Heart left ventricle (tissue), 16 donors: ENCODE measurements around the gene NINJ1. TPM values are rescaled to one million over a fixed set of nuclear protein-coding genes. Genes with fewer than 3 reads are reported as not detected.

Experiments
- ATAC-seq, 4 donors: fragments of 200-7000 bp; cut with Tn5 transposase; one replicate each; pipeline ENCODE4 v1.9.1; 2020 to 2022; ENCODE audit warnings: moderate library complexity in 4 of 4, mild to moderate bottlenecking in 3 of 4, moderate number of reproducible peaks in 1 of 4
- DNase-seq, 5 donors: peaks; one replicate each; pipeline ENCODE4 v3.0.0-alpha.2; 2020
- H3K27ac ChIP-seq, 12 donors: fragments of 200-600 bp; sonication (generic) in 4 of 12; one replicate each; pipeline versions ENCODE4 v1.5.0 to v1.8.0; 2016 to 2022; ENCODE audit warnings: mild to moderate bottlenecking in 2 of 12
- H3K27me3 ChIP-seq, 9 donors: fragments of 200-600 bp; sonication (generic) in 2 of 9; one replicate each; pipeline versions ENCODE4 v1.5.1 to v1.8.0; 2016 to 2022; ENCODE audit warnings: mild to moderate bottlenecking in 3 of 9
- H3K36me3 ChIP-seq, 9 donors: fragments of 200-600 bp; sonication (generic) in 2 of 9; one replicate each; pipeline versions ENCODE4 v1.5.0 to v1.8.0; 2018 to 2022; ENCODE audit warnings: mild to moderate bottlenecking in 2 of 9
- H3K4me1 ChIP-seq, 12 donors: fragments of 200-600 bp; sonication (generic) in 4 of 12; one replicate each; pipeline versions ENCODE4 v1.5.0 to v1.8.0; 2016 to 2022; ENCODE audit warnings: mild to moderate bottlenecking in 3 of 12
- H3K4me3 ChIP-seq, 12 donors: fragments of 200-600 bp; sonication (generic) in 4 of 12; one replicate each; pipeline versions ENCODE4 v1.5.0 to v1.8.0; 2017 to 2022; ENCODE audit warnings: mild to moderate bottlenecking in 9 of 12, moderate library complexity in 4 of 12
- H3K9me3 ChIP-seq, 12 donors: fragments of 200-600 bp; sonication (generic) in 4 of 12; one replicate each; pipeline versions ENCODE4 v1.5.0 to v1.8.0; 2016 to 2022; ENCODE audit warnings: mild to moderate bottlenecking in 1 of 12
- POLR2A ChIP-seq, 2 donors: fragments of 450-650 bp; IDR thresholded peaks; one replicate each; pipeline ENCODE4 v1.6.1; 2017; ENCODE audit warnings: antibody characterized with exemption in 2 of 2, mild to moderate bottlenecking in 2 of 2, moderate library complexity in 2 of 2
- WGBS, 4 donors: extraction: QIAGEN DNeasy Blood & Tissue Kit in 2 of 4; methylation state at CpG; one replicate each; pipeline versions ENCODE4 v1.1.5 to v1.1.7; 2013 to 2018; 5-methylcytosine and 5-hydroxymethylcytosine counted together
- intact Hi-C, 10 donors: fragments of 100-400 bp; cut with DNase I; formaldehyde crosslinking; loops; one replicate each; pipeline versions ENCODE4 v1.11.1 to v1.14.2; 2022
- polyA plus RNA-seq, 2 donors: library from polyadenylated mRNA; stranded (reverse); fragments of 200-250 nt; gene quantifications; one replicate each; pipeline ENCODE4 v1.2.3, GENCODE V29; 2013
- total RNA-seq, 9 donors: library from RNA; depleted of rRNA in 2 of 9; stranded (reverse); fragments of >200 nt in 2 of 9; fragmentation: NEBNext Ultra II Directional in 3 of 9; extraction: Animal tissue kit (Norgen Biotek cat#: 25700) in 3 of 9; gene quantifications; one replicate each; pipeline versions ENCODE4 v1.1.0 to v1.2.4, GENCODE V29; 2016 to 2023
- TF ChIP-seq, protein P1 (sequence below), 12 donors: fragments of 200-600 bp; sonication (generic) in 4 of 12; IDR thresholded peaks; one replicate each; pipeline versions ENCODE4 v1.5.0 to v1.8.0; 2018 to 2022; ENCODE audit warnings: antibody characterized with exemption in 12 of 12, mild to moderate bottlenecking in 5 of 12
- donor health status: ischemic (EF 13 %, LVEDD 7.1; RV severe dilation, severe dysfunction).
- donor health status: healthy with polysubstance abuse.
- donor health status: DM: no; HTN: yes; CAD: no.
- donor health status: DM: no; HTN: no; CAD: no.
- donor health status: ischemic (EF 25% LVEDD 6.9; RV normal size, moderate dysfunction).
- donor health status: ischemic (EF 25% LVEDD 5.7; RV mildly dilated, moderate dysfunction).
- donor health status: healthy.
- donor health status: DM: yes; HTN: yes; CAD: no.
- donor health status: ischemic (EF 35%, LVEDD 5.7; RV mildly dilated, moderate dysfunction).
- donor health status: nonischemic (EF 11% LVEDD 7.7; RV severe dilation, severe dysfunction).
- donor health status: DM: yes; HTN: yes; CAD: no.
- donor health status: PGD.
- donor health status: ischemic (EF 29% LVEDD 5.4; RV normal size, mild dysfunction).
- donor health status: nonischemic (EF 23%, LVEDD 6.1; RV moderate dilation, normal function).

NINJ1 gene
- total and polyA plus RNA-seq, 11 donors = 42.2 to 96.1 (median 52.9) TPM

DNA sequence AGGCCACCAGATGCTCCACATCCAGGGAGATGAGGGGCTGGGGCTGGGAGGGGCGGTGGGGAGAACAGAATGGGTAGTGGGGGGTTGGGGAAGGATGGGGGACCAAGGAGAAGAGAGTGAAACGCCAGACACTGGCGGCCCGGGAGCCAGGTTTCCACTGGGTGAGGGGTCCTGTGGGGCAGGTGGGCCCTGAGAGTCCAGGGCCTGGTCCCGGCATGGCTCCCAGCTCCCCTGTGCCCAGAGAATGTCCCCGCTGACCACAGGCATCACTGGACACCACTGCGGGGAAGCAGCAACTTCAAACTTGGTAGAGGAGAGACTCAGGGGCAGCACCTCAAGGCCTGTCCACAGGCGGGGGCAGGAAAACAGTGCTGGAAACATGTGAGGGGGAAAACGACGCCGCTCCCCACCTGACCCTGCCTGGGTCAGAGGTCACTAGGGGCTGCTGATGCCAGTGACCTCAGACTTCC is 13.2 kb downstream of the NINJ1 start:
- intact Hi-C loops = no loop called here
- Histone ChIP-seq H3K27ac (peak overlapping the region in 5 of 12 donors; percentile 42 to 90 (median 61)), H3K27me3 (no peaks in the 10 kb centered on the region), H3K36me3 (peaks cover 0 to 48% (median 41%) of the 10 kb centered on the region in 9 donors), H3K4me1 (peaks cover 0 to 59% (median 18%) of the 10 kb centered on the region in 12 donors), H3K4me3 (no peak overlapping the region), H3K9me3 (no peaks in the 10 kb centered on the region)
- WGBS, 4 donors = 88 to 94% (median 92%) methylated on average over 11 of the region's 11 CpGs
- DNase-seq (peak in 3 of 5 donors; percentile 4 to 31 (median 29)), ATAC-seq (no peak)
- TF ChIP-seq, protein P1, sequence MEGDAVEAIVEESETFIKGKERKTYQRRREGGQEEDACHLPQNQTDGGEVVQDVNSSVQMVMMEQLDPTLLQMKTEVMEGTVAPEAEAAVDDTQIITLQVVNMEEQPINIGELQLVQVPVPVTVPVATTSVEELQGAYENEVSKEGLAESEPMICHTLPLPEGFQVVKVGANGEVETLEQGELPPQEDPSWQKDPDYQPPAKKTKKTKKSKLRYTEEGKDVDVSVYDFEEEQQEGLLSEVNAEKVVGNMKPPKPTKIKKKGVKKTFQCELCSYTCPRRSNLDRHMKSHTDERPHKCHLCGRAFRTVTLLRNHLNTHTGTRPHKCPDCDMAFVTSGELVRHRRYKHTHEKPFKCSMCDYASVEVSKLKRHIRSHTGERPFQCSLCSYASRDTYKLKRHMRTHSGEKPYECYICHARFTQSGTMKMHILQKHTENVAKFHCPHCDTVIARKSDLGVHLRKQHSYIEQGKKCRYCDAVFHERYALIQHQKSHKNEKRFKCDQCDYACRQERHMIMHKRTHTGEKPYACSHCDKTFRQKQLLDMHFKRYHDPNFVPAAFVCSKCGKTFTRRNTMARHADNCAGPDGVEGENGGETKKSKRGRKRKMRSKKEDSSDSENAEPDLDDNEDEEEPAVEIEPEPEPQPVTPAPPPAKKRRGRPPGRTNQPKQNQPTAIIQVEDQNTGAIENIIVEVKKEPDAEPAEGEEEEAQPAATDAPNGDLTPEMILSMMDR (IDR thresholded peaks at IDR 0.05) = no peak
- TF ChIP-seq POLR2A (IDR thresholded peaks at IDR 0.05) = no peak

DNA sequence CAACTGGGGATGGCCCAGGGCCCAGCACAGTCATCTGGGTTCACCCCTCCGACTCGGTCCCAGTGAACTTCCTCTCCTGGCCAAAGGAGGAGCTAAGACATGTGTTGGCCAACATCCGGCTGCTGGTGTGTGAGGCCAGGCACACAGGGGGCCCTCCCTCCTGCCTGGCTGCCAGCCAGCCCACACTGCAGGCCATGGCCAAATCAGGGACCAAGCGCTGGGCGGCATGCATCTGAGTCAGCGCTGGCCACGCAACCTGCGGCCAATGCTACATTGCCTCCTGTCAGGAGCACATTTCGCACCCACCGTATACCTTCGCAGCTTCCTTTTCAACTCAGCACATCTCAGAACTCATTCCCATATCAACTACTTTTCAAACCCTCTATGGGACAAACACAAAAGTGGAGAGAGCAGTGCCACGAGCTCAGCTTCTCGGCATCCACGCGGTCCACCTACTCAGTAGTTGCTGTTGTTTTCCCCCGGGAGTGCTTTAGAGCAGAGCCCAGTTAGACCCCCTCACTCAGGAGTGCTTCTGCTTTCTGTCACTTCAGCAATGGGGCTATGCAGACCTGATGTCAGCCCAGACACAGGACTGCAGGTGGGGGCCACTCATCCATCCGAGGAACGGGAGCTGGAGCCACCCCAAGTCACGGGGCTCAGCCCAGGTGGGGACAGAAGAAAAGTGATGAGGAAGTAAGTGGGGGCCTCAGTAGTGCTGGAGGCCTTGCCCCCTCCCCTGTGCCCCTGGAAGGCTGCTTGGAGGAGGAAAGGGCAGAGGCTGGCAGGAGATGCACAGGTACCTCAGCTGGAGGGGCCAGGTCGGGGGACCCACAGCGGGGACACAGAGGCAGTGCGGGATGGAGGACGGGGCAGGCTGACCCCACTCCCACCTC is 13.9 kb downstream of the NINJ1 start:
- peaks cover 0 to 52% (median 18%) of the 10 kb centered on the region in 12 donors for H3K4me1 ChIP-seq
- intact Hi-C loops = loop anchor here in 1 of 10 donors (2.0 kb wide), 1 partner anchor 19 kb away; no protein-coding TSS in a partner anchor
- peaks cover 0 to 41% (median 34%) of the 10 kb centered on the region in 9 donors for H3K36me3 ChIP-seq
- TF ChIP-seq, protein P1 (IDR thresholded peaks at IDR 0.05) = peak in 11 of 12 donors; percentile 10 to 58 (median 38)
- no peak for TF ChIP-seq POLR2A (IDR thresholded peaks at IDR 0.05)
- ATAC-seq = peak; percentile 88 to 95 (median 90)
- no peaks in the 10 kb centered on the region for H3K9me3 ChIP-seq
- 42 to 47% (median 44%) methylated on average over 21 to 23 of the region's 23 CpGs for WGBS, 4 donors
- H3K4me3 ChIP-seq = no peak overlapping the region
- peak; percentile 91 to 96 (median 95) for DNase-seq
- no peaks in the 10 kb centered on the region for H3K27me3 ChIP-seq
- peak overlapping the region in 10 of 12 donors; percentile 26 to 90 (median 56) for H3K27ac ChIP-seq

DNA sequence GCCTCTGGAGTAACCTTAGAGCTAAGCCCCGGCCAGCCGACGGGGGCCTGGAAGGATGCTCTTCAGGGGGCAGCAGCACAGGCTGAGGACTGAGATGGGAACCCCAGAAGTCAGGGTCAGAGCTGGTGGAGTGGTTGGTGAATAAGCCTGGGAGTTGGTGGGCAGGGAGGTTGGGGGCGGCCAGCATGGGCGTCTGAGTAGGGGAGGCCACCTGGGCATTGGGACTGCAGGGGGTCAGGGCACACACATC is 14.4 kb downstream of the NINJ1 start:
- WGBS, 4 donors = 70 to 100% (median 74%) methylated on average over 2 to 5 of the region's 5 CpGs
- Histone ChIP-seq H3K36me3 (peaks cover 0 to 36% (median 28%) of the 10 kb centered on the region in 9 donors), H3K4me3 (no peak overlapping the region), H3K27ac (peak overlapping the region in 8 of 12 donors; percentile 30 to 90 (median 54)), H3K27me3 (no peaks in the 10 kb centered on the region), H3K9me3 (no peaks in the 10 kb centered on the region), H3K4me1 (peaks cover 0 to 56% (median 18%) of the 10 kb centered on the region in 12 donors)
- ATAC-seq (peak in 2 of 4 donors; percentile 7 to 10), DNase-seq (no peak)
- TF ChIP-seq, protein P1 (IDR thresholded peaks at IDR 0.05) = no peak
- no peak for TF ChIP-seq POLR2A (IDR thresholded peaks at IDR 0.05)
- intact Hi-C loops = loop anchor here in 1 of 10 donors (2.0 kb wide), 1 partner anchor 19 kb away; no protein-coding TSS in a partner anchor
